SU-DHL-6 (cell line): ENCODE data around the gene TADA2B.

Experiments
- EZH2phosphoT487 ChIP-seq: fragments of 200-600 bp; sonication (generic), shearing (Covaris generic); conservative IDR thresholded peaks from 2 replicates; pipeline ENCODE4 v1.6.1; 2018; ENCODE audit warnings: mild to moderate bottlenecking, antibody characterized with exemption, low read length, moderate library complexity, mixed read lengths
- TF ChIP-seq, protein P1 (sequence below): fragments of 200-600 bp; sonication (generic); IDR thresholded peaks from one replicate; pipeline ENCODE4 v1.5.1; 2017; ENCODE audit warnings: antibody characterized with exemption, mild to moderate bottlenecking, low read length, moderate library complexity; ENCODE audit not compliant: insufficient read depth, poor library complexity, severe bottlenecking

DNA sequence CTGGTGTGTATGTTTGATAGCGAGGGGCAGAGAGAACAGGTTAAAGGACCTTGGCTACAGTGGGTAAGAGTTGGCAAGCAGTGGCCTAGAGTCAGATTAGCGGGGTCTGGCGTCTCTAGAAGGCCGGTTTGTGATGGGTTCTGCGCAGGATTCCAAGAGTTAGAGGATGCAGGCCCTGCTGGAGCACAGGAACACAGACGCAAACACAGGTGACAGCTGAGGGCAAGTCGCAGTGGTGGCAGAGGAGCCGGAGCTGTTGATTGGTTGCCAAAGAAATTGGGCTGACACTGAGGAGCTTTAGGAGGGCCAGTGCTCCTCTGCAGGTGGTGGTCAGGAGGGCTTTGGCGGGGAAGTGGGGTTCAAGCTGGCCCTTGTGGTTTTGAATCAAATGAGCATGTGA lies 3.8 kb downstream of the TADA2B start:
- TF ChIP-seq, protein P1, sequence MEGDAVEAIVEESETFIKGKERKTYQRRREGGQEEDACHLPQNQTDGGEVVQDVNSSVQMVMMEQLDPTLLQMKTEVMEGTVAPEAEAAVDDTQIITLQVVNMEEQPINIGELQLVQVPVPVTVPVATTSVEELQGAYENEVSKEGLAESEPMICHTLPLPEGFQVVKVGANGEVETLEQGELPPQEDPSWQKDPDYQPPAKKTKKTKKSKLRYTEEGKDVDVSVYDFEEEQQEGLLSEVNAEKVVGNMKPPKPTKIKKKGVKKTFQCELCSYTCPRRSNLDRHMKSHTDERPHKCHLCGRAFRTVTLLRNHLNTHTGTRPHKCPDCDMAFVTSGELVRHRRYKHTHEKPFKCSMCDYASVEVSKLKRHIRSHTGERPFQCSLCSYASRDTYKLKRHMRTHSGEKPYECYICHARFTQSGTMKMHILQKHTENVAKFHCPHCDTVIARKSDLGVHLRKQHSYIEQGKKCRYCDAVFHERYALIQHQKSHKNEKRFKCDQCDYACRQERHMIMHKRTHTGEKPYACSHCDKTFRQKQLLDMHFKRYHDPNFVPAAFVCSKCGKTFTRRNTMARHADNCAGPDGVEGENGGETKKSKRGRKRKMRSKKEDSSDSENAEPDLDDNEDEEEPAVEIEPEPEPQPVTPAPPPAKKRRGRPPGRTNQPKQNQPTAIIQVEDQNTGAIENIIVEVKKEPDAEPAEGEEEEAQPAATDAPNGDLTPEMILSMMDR, result no peak
- TF ChIP-seq EZH2phosphoT487, result no peak
